Keratinocyte (primary cell): ENCODE data around the gene DLEC1. TPM values are rescaled to one million over a fixed set of nuclear protein-coding genes. Genes with fewer than 3 reads are reported as not detected.
A peak's percentile ranks its signal among the peaks of the same experiment; 100 is the strongest.

Experiments
- DNase-seq: peaks from one replicate; pipeline ENCODE4 v3.0.0-alpha.2; 2011; ENCODE audit warnings: low read depth, missing footprints, low spot score
- FAIRE-seq: peaks from 2 replicates; lab custom pipeline; 2011; peaks lifted over from hg19 to GRCh38; lab: Jason Lieb, UNC
- H2AFZ ChIP-seq: 2 replicates; pipeline ENCODE4 v1.6.0; 2012; ENCODE audit warnings: low read length, control low read depth, inconsistent platforms; ENCODE audit not compliant: control insufficient read depth
- H3K27ac ChIP-seq: 2 replicates; pipeline ENCODE4 v1.5.1; 2011; ENCODE audit warnings: low read length; ENCODE audit not compliant: control insufficient read depth, insufficient read depth
- H3K27me3 ChIP-seq: 3 replicates; pipeline ENCODE4 v1.6.0; 2011; ENCODE audit warnings: low read length; ENCODE audit not compliant: control insufficient read depth, insufficient read depth; ENCODE audit errors: extremely low read depth
- H3K36me3 ChIP-seq, 2 experiments: 2 replicates in 1 of 2; 3 replicates in 1 of 2; pipeline ENCODE4 v1.5.1; 2011; ENCODE audit warnings: low read length in 2 of 2, mild to moderate bottlenecking in 1 of 2; ENCODE audit not compliant: control insufficient read depth in 2 of 2, insufficient read depth in 2 of 2; ENCODE audit errors: extremely low read depth in 1 of 2
- H3K4me1 ChIP-seq: 3 replicates; pipeline ENCODE4 v1.5.1; 2011; ENCODE audit warnings: low read length; ENCODE audit not compliant: control insufficient read depth, insufficient read depth; ENCODE audit errors: extremely low read depth
- H3K4me2 ChIP-seq: 3 replicates; pipeline ENCODE4 v1.6.0; 2011; ENCODE audit warnings: low read depth, low read length; ENCODE audit not compliant: control insufficient read depth, insufficient read depth; ENCODE audit errors: extremely low read depth
- H3K4me3 ChIP-seq, 3 experiments: fragments of 200-600 bp in 1 of 3; sonication (generic) in 1 of 3; 2 replicates in 2 of 3; 3 replicates in 1 of 3; pipeline ENCODE4 v1.5.1; 2011 to 2016; ENCODE audit warnings: low read length in 3 of 3, mild to moderate bottlenecking in 3 of 3, control low read depth in 2 of 3, inconsistent platforms in 1 of 3, low read depth in 1 of 3, mixed read lengths in 1 of 3, mixed run types in 1 of 3, moderate library complexity in 1 of 3; ENCODE audit not compliant: control insufficient read depth in 2 of 3, insufficient read depth in 2 of 3; ENCODE audit errors: extremely low read depth in 1 of 3
- H3K79me2 ChIP-seq: 2 replicates; pipeline ENCODE4 v1.6.0; 2012; ENCODE audit warnings: low read length; ENCODE audit not compliant: control insufficient read depth, insufficient read depth
- H3K9ac ChIP-seq: 3 replicates; pipeline ENCODE4 v1.6.0; 2011; ENCODE audit warnings: low read length; ENCODE audit not compliant: control insufficient read depth, insufficient read depth; ENCODE audit errors: extremely low read depth
- H3K9me1 ChIP-seq: 3 replicates; pipeline ENCODE4 v1.6.0; 2011; ENCODE audit warnings: low read length; ENCODE audit not compliant: control insufficient read depth, insufficient read depth; ENCODE audit errors: extremely low read depth
- H3K9me3 ChIP-seq: 2 replicates; pipeline ENCODE4 v1.5.1; 2012; ENCODE audit warnings: low read depth, low read length; ENCODE audit not compliant: control insufficient read depth
- H4K20me1 ChIP-seq: 3 replicates; pipeline ENCODE4 v1.6.0; 2011; ENCODE audit warnings: low read length; ENCODE audit not compliant: control insufficient read depth, insufficient read depth; ENCODE audit errors: extremely low read depth
- CTCF ChIP-seq, 3 experiments: IDR thresholded peaks in 1 of 3; conservative IDR thresholded peaks in 1 of 3; optimal IDR thresholded peaks in 1 of 3; 2 replicates in 2 of 3; 3 replicates in 1 of 3; pipeline versions ENCODE3 to v1.5.1; 2011; ENCODE audit warnings: low read length in 3 of 3, mild to moderate bottlenecking in 3 of 3, moderate library complexity in 2 of 3, control low read depth in 1 of 3, inconsistent platforms in 1 of 3; ENCODE audit not compliant: insufficient read depth in 2 of 3; ENCODE audit errors: extremely low read depth in 1 of 3
- EZH2 ChIP-seq: IDR thresholded peaks from one replicate; pipeline ENCODE4 v1.6.1; 2012; ENCODE audit warnings: inconsistent platforms, mild to moderate bottlenecking, low read length, moderate library complexity
- dilution Hi-C: fragments of 300-500 bp; cut with MboI; formaldehyde crosslinking; loops from one replicate; pipeline ENCODE4 v1.7.0; 2020; ENCODE audit warnings: low sequenced_read_pairs; ENCODE audit not compliant: extremely low pct_ligation_motif_present
- polyA plus RNA-seq, 5 experiments: library from polyadenylated mRNA; depleted of rRNA in 3 of 5; stranded (reverse) in 3 of 5; stranded (forward) in 1 of 5; unstranded in 1 of 5; fragments of >200 nt; gene quantifications; 1 replicate in 1 of 5; 2 replicates in 3 of 5; 3 replicates in 1 of 5; pipeline versions ENCODE4 v1.2.1 to v1.2.3, GENCODE V29; 2011 to 2012; ENCODE audit warnings: missing spikeins in 2 of 5, low read depth in 1 of 5, low replicate concordance in 1 of 5

The DLEC1 gene
- polyA plus RNA-seq, 1 donor (not counting 4 experiments of a cell fraction or from before 2014, with no cell fraction given), result not detected

- H3K4me1 ChIP-seq, result peaks cover 45% of the 10 kb centered on the region
- dilution Hi-C loops, result no loop called here
- no peak overlapping the region for H3K4me3 ChIP-seq
- no peak overlapping the region for H3K27ac ChIP-seq
- DNase-seq (no peak), FAIRE-seq (no peak)
- no peak overlapping the region for H2AFZ ChIP-seq
- TF ChIP-seq EZH2 (no peak), CTCF (optimal IDR thresholded peaks at IDR 0.05 in 1 of 3, IDR thresholded peaks at IDR 0.05 in 1 of 3, conservative IDR thresholded peaks at IDR 0.05 in 1 of 3; ENCODE audit: extremely low read depth in 1 of 3, insufficient read depth in 2 of 3, low read length in 3 of 3) (no peak)
- no peaks in the 10 kb centered on the region for H3K9me1 ChIP-seq
- H3K9ac ChIP-seq, result no peak overlapping the region
- H3K36me3 ChIP-seq, result no peaks in the 10 kb centered on the region
- no peaks in the 10 kb centered on the region for H3K9me3 ChIP-seq
- peaks cover 3% of the 10 kb centered on the region for H4K20me1 ChIP-seq
- H3K27me3 ChIP-seq, result no peaks in the 10 kb centered on the region
- H3K4me2 ChIP-seq, result no peak overlapping the region
- H3K79me2 ChIP-seq, result peaks cover 2% of the 10 kb centered on the region
Measured at GRCh38 chr3:38026856-38027255, 12.2 kb upstream of the DLEC1 start.

- FAIRE-seq, result no peak
- H3K9me1 ChIP-seq, result no peaks in the 10 kb centered on the region
- TF ChIP-seq CTCF (optimal IDR thresholded peaks at IDR 0.05 in 1 of 3, IDR thresholded peaks at IDR 0.05 in 1 of 3, conservative IDR thresholded peaks at IDR 0.05 in 1 of 3; ENCODE audit: extremely low read depth in 1 of 3, insufficient read depth in 2 of 3, low read length in 3 of 3), result no peak
- no peak for TF ChIP-seq EZH2
- no peak for DNase-seq
- H4K20me1 ChIP-seq, result peaks cover 3% of the 10 kb centered on the region
- peaks cover 50% of the 10 kb centered on the region for H3K4me1 ChIP-seq
- H3K9me3 ChIP-seq, result no peaks in the 10 kb centered on the region
- peak overlapping the region in 1 of 3 experiments; percentile 68 for H3K4me3 ChIP-seq
- H3K79me2 ChIP-seq, result peaks cover 2% of the 10 kb centered on the region
- H3K36me3 ChIP-seq, result no peaks in the 10 kb centered on the region
- H3K27ac ChIP-seq, result no peak overlapping the region
- H2AFZ ChIP-seq, result no peak overlapping the region
- H3K4me2 ChIP-seq, result peak overlapping the region; percentile 70
- no peak overlapping the region for H3K9ac ChIP-seq
- dilution Hi-C loops, result no loop called here
- no peaks in the 10 kb centered on the region for H3K27me3 ChIP-seq
Measured at GRCh38 chr3:38027466-38028465, 11.2 kb upstream of the DLEC1 start.
